ENCODE data around the gene GPX1.

GPX1 gene

GRCh38 chr3:49389297-49389696, 31.1 kb upstream of the GPX1 start:
- no peak for DNase-seq (ENCODE audit: low read depth)
- TF ChIP-seq CTCF (IDR thresholded peaks at IDR 0.05; ENCODE audit: control insufficient read depth, extremely low read depth, insufficient read depth), result no peak
- no peak overlapping the region for H3K4me3 ChIP-seq (ENCODE audit: low read depth, low read length)

- no peak for DNase-seq (ENCODE audit: low read depth)
- TF ChIP-seq CTCF (IDR thresholded peaks at IDR 0.05; ENCODE audit: control insufficient read depth, extremely low read depth, insufficient read depth), result no peak
- no peak overlapping the region for H3K4me3 ChIP-seq (ENCODE audit: low read depth, low read length)
Observed at GRCh38 chr3:49388289-49388820, 30.2 kb upstream of the GPX1 start.

GRCh38 chr3:49387721-49388120, 29.6 kb upstream of the GPX1 start:
- no peak overlapping the region for H3K4me3 ChIP-seq (ENCODE audit: low read depth, low read length)
- peak; percentile 13 for DNase-seq (ENCODE audit: low read depth)
- no peak for TF ChIP-seq CTCF (IDR thresholded peaks at IDR 0.05; ENCODE audit: control insufficient read depth, extremely low read depth, insufficient read depth)

GRCh38 chr3:49386056-49386756, 28.1 kb upstream of the GPX1 start:
- no peak for TF ChIP-seq CTCF (IDR thresholded peaks at IDR 0.05; ENCODE audit: control insufficient read depth, extremely low read depth, insufficient read depth)
- no peak overlapping the region for H3K4me3 ChIP-seq (ENCODE audit: low read depth, low read length)
- no peak for DNase-seq (ENCODE audit: low read depth)

GRCh38 chr3:49385617-49386016, 27.5 kb upstream of the GPX1 start:
- H3K4me3 ChIP-seq (ENCODE audit: low read depth, low read length), result no peak overlapping the region
- TF ChIP-seq CTCF (IDR thresholded peaks at IDR 0.05; ENCODE audit: control insufficient read depth, extremely low read depth, insufficient read depth), result no peak
- no peak for DNase-seq (ENCODE audit: low read depth)

- TF ChIP-seq CTCF (IDR thresholded peaks at IDR 0.05; ENCODE audit: control insufficient read depth, extremely low read depth, insufficient read depth), result no peak
- no peak for DNase-seq (ENCODE audit: low read depth)
- H3K4me3 ChIP-seq (ENCODE audit: low read depth, low read length), result no peak overlapping the region
Observed at GRCh38 chr3:49383387-49383786, 25.2 kb upstream of the GPX1 start.

All from LNCaP clone FGC (cell line).